Caco-2 (cell line): ENCODE measurements around the gene PKP3. TPM values are rescaled to one million over a fixed set of nuclear protein-coding genes. Genes with fewer than 3 reads are reported as not detected.

Experiments
- BruUV-seq: library from RNA; stranded (reverse); fragments of 400-500 nt; replicated peaks from 2 replicates; lab custom pipeline; 2021; lab: Mats Ljungman, UMichigan
- CTCF ChIA-PET: fragments of 300-600 bp; sonication (Branson Sonifier 250); formaldehyde crosslinking; loops from one replicate; lab custom pipeline; 2022; ENCODE audit warnings: antibody characterized with exemption; lab: Charles Lee
- POLR2A ChIA-PET: fragments of 300-600 bp; sonication (Branson Sonifier 250); formaldehyde crosslinking; loops from one replicate; lab custom pipeline; 2022; ENCODE audit warnings: antibody characterized with exemption; lab: Charles Lee
- DNase-seq, 2 experiments: peaks; one replicate each; pipeline versions ENCODE4 v3.0.0 to v3.0.0-alpha.2; 2020 to 2022
- H3K27me3 ChIP-seq: replicated peaks from 2 replicates; pipeline ENCODE4 v1.6.0; 2011; ENCODE audit warnings: low read length; ENCODE audit not compliant: control insufficient read depth, insufficient read depth
- H3K36me3 ChIP-seq: 2 replicates; pipeline ENCODE4 v1.5.1; 2011; ENCODE audit warnings: low read length; ENCODE audit not compliant: control insufficient read depth, insufficient read depth
- H3K4me1 ChIP-seq: fragments of 250-450 bp; sonication (Bioruptor Pico); 2 replicates; pipeline ENCODE4 v1.5.1; 2020; ENCODE audit warnings: mild to moderate bottlenecking
- H3K4me3 ChIP-seq: 2 replicates; pipeline ENCODE4 v1.5.1; 2011; ENCODE audit warnings: low read depth, mild to moderate bottlenecking, control low read depth, low read length
- H3K9me3 ChIP-seq: fragments of 250-450 bp; sonication (Bioruptor Pico); 2 replicates; pipeline ENCODE4 v1.5.1; 2020; ENCODE audit warnings: mild to moderate bottlenecking, moderate library complexity
- H3K27ac Mint-ChIP-seq: one replicate; pipeline ENCODE4 v1.8.0; 2022; ENCODE audit warnings: mixed read lengths; ENCODE audit not compliant: unreplicated experiment
- H3K27me3 Mint-ChIP-seq: one replicate; pipeline ENCODE4 v1.8.0; 2022; ENCODE audit warnings: mixed read lengths; ENCODE audit not compliant: insufficient read depth, unreplicated experiment
- H3K36me3 Mint-ChIP-seq: one replicate; pipeline ENCODE4 v1.8.0; 2022; ENCODE audit warnings: mild to moderate bottlenecking, mixed read lengths; ENCODE audit not compliant: insufficient read depth, unreplicated experiment
- H3K4me1 Mint-ChIP-seq: one replicate; pipeline ENCODE4 v1.8.0; 2022; ENCODE audit warnings: low read depth, mixed read lengths; ENCODE audit not compliant: unreplicated experiment
- H3K4me3 Mint-ChIP-seq: one replicate; pipeline ENCODE4 v1.8.0; 2022; ENCODE audit warnings: mild to moderate bottlenecking, moderate library complexity, mixed read lengths; ENCODE audit not compliant: unreplicated experiment
- H3K9me3 Mint-ChIP-seq: one replicate; pipeline ENCODE4 v1.8.0; 2022; ENCODE audit warnings: mixed read lengths; ENCODE audit not compliant: unreplicated experiment
- intact Hi-C: fragments of 100-400 bp; cut with micrococcal nuclease; formaldehyde crosslinking; loops from one replicate; pipeline ENCODE4 v1.10.0; 2022; ENCODE audit not compliant: unreplicated experiment
- total RNA-seq: library from RNA; stranded (reverse); gene quantifications from 2 replicates; pipeline ENCODE4 v1.2.3, GENCODE V29; 2022
- TF ChIP-seq, protein P1 (sequence below), 2 experiments: fragments of 200-600 bp in 1 of 2; IDR thresholded peaks; 1 replicate in 1 of 2; 2 replicates in 1 of 2; pipeline versions ENCODE4 v1.5.1 to v1.8.0; 2011 to 2022; ENCODE audit warnings: antibody characterized with exemption in 1 of 2, control low read depth in 1 of 2, inconsistent platforms in 1 of 2, low read depth in 1 of 2, low read length in 1 of 2, mild to moderate bottlenecking in 1 of 2, moderate library complexity in 1 of 2; ENCODE audit not compliant: insufficient read depth in 1 of 2, severe bottlenecking in 1 of 2, unreplicated experiment in 1 of 2

PKP3 gene
- total RNA-seq, 1 experiment from 2014 or later: 149 TPM

- H3K36me3 Mint-ChIP-seq: peaks cover 32% of the 10 kb centered on the region
- TF ChIP-seq, protein P1, sequence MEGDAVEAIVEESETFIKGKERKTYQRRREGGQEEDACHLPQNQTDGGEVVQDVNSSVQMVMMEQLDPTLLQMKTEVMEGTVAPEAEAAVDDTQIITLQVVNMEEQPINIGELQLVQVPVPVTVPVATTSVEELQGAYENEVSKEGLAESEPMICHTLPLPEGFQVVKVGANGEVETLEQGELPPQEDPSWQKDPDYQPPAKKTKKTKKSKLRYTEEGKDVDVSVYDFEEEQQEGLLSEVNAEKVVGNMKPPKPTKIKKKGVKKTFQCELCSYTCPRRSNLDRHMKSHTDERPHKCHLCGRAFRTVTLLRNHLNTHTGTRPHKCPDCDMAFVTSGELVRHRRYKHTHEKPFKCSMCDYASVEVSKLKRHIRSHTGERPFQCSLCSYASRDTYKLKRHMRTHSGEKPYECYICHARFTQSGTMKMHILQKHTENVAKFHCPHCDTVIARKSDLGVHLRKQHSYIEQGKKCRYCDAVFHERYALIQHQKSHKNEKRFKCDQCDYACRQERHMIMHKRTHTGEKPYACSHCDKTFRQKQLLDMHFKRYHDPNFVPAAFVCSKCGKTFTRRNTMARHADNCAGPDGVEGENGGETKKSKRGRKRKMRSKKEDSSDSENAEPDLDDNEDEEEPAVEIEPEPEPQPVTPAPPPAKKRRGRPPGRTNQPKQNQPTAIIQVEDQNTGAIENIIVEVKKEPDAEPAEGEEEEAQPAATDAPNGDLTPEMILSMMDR (IDR thresholded peaks at IDR 0.05; ENCODE audit: insufficient read depth in 1 of 2, low read depth in 1 of 2, low read length in 1 of 2, severe bottlenecking in 1 of 2, unreplicated experiment in 1 of 2): no peak
- no peak overlapping the region for H3K27ac Mint-ChIP-seq
- peaks cover 11% of the 10 kb centered on the region for H3K4me1 ChIP-seq
- no peaks in the 10 kb centered on the region for H3K27me3 Mint-ChIP-seq
- intact Hi-C loops: loop anchor here (5.0 kb wide), 1 partner anchor 54 kb away; the partner anchor contains the start of gene RNH1
- no peaks in the 10 kb centered on the region for H3K27me3 ChIP-seq
- no peak overlapping the region for H3K4me3 ChIP-seq
- peak overlapping the region; percentile 7 for H3K4me3 Mint-ChIP-seq
- no peaks in the 10 kb centered on the region for H3K9me3 ChIP-seq
- no peaks in the 10 kb centered on the region for H3K36me3 ChIP-seq
- H3K4me1 Mint-ChIP-seq: peaks cover 14% of the 10 kb centered on the region
- no peaks in the 10 kb centered on the region for H3K9me3 Mint-ChIP-seq
- ChIA-PET POLR2A (interaction anchor here (0.5 kb wide), 1 partner anchor 151 kb away, joined by 3 read pairs; no protein-coding TSS in a partner anchor), CTCF (no interaction called here)
- DNase-seq: no peak
- no TSS peak for BruUV-seq
These were observed 59.0 kb downstream of the PKP3 start for GRCh38 chr11:452916-453527.

GRCh38 chr11:453564-453963, 59.6 kb downstream of the PKP3 start:
- no peaks in the 10 kb centered on the region for H3K9me3 ChIP-seq
- ChIA-PET CTCF (no interaction called here), POLR2A (interaction anchor here (0.5 kb wide), 1 partner anchor 152 kb away, joined by 3 read pairs; no protein-coding TSS in a partner anchor)
- H3K36me3 ChIP-seq: no peaks in the 10 kb centered on the region
- Mint-ChIP-seq H3K4me3 (no peak overlapping the region), H3K4me1 (peaks cover 14% of the 10 kb centered on the region), H3K27ac (no peak overlapping the region), H3K36me3 (peaks cover 27% of the 10 kb centered on the region), H3K27me3 (no peaks in the 10 kb centered on the region), H3K9me3 (no peaks in the 10 kb centered on the region)
- H3K4me3 ChIP-seq: no peak overlapping the region
- DNase-seq: no peak
- BruUV-seq: no TSS peak
- intact Hi-C loops: loop anchor here (5.0 kb wide), 1 partner anchor 54 kb away; the partner anchor contains the start of gene RNH1
- TF ChIP-seq, protein P1 (IDR thresholded peaks at IDR 0.05; ENCODE audit: insufficient read depth in 1 of 2, low read depth in 1 of 2, low read length in 1 of 2, severe bottlenecking in 1 of 2, unreplicated experiment in 1 of 2): no peak
- H3K4me1 ChIP-seq: peaks cover 11% of the 10 kb centered on the region
- H3K27me3 ChIP-seq: no peaks in the 10 kb centered on the region

DNA sequence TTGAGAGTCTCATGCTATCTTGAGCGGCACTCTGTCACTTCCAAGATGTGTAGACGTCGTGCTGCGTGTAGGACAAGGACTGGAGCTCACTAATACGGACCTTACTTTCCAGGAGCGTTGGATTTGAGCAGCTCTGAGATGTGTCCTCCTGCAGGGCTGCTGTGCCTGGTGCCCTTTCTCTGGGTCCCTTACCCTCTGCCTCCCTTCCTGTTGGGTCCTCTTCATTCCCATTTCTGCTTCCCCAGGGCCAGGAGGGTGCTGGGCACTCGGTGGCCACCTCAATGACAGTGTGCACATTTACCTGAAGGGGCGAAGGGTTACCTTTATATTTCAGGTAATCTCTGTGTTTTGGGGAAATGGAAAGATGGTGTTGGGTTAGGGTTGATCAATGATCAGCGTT, 60.0 kb downstream of the PKP3 start:
- H3K4me1 Mint-ChIP-seq: peaks cover 14% of the 10 kb centered on the region
- intact Hi-C loops: loop anchor here (5.0 kb wide), 1 partner anchor 53 kb away; the partner anchor contains the start of gene RNH1
- TF ChIP-seq, protein P1 (IDR thresholded peaks at IDR 0.05; ENCODE audit: insufficient read depth in 1 of 2, low read depth in 1 of 2, low read length in 1 of 2, severe bottlenecking in 1 of 2, unreplicated experiment in 1 of 2): no peak
- H3K9me3 ChIP-seq: no peaks in the 10 kb centered on the region
- H3K4me1 ChIP-seq: peaks cover 11% of the 10 kb centered on the region
- H3K36me3 ChIP-seq: no peaks in the 10 kb centered on the region
- no peak overlapping the region for H3K4me3 Mint-ChIP-seq
- ChIA-PET CTCF (no interaction called here), POLR2A (no interaction called here)
- no peak for DNase-seq
- peaks cover 27% of the 10 kb centered on the region for H3K36me3 Mint-ChIP-seq
- H3K27me3 ChIP-seq: no peaks in the 10 kb centered on the region
- no peaks in the 10 kb centered on the region for H3K9me3 Mint-ChIP-seq
- H3K27me3 Mint-ChIP-seq: no peaks in the 10 kb centered on the region
- no peak overlapping the region for H3K27ac Mint-ChIP-seq
- H3K4me3 ChIP-seq: no peak overlapping the region
- BruUV-seq: no TSS peak

Other genes starting within 250 kb of the PKP3 start
- not detected in 2 replicates for gene SCGB1C1, start 201.1 kb upstream of the PKP3 start, total RNA-seq
- 56.8 and 57.4 TPM in 2 replicates for gene BET1L, start 186.8 kb upstream of the PKP3 start, total RNA-seq
- 97.1 and 111 TPM in 2 replicates for gene RIC8A, start 186.5 kb upstream of the PKP3 start, total RNA-seq
- 24.6 and 26.0 TPM in 2 replicates for gene SIRT3, start 157.9 kb upstream of the PKP3 start, total RNA-seq
- gene PSMD13, start 157.2 kb upstream of the PKP3 start, total RNA-seq: 162 and 172 TPM in 2 replicates
- gene NLRP6, start 115.8 kb upstream of the PKP3 start, total RNA-seq: not detected in 2 replicates
- gene PGGHG, start 105.1 kb upstream of the PKP3 start, total RNA-seq: 59.6 and 66.5 TPM in 2 replicates
- not detected in 2 replicates for gene IFITM5, start 94.7 kb upstream of the PKP3 start, total RNA-seq
- gene IFITM2, start 86.4 kb upstream of the PKP3 start, total RNA-seq: 7.0 and 7.3 TPM in 2 replicates
- gene IFITM1, start 80.2 kb upstream of the PKP3 start, total RNA-seq: 3.0 and 3.2 TPM in 2 replicates
- 6.9 and 12.4 TPM in 2 replicates for gene IFITM3, start 73.3 kb upstream of the PKP3 start, total RNA-seq
- gene B4GALNT4, start 24.7 kb upstream of the PKP3 start, total RNA-seq: 30.7 and 35.6 TPM in 2 replicates
- gene SIGIRR, start 20.8 kb downstream of the PKP3 start, total RNA-seq: 119 and 124 TPM in 2 replicates
- gene ANO9, start 47.8 kb downstream of the PKP3 start, total RNA-seq: 85.5 and 92.6 TPM in 2 replicates
- 40.6 and 44.3 TPM in 2 replicates for gene PTDSS2, start 56.1 kb downstream of the PKP3 start, total RNA-seq
- gene RNH1, start 113.0 kb downstream of the PKP3 start, total RNA-seq: 134 and 136 TPM in 2 replicates
- gene HRAS, start 141.4 kb downstream of the PKP3 start, total RNA-seq: 60.2 and 69.0 TPM in 2 replicates
- 4.3 and 4.4 TPM in 2 replicates for gene LRRC56, start 143.3 kb downstream of the PKP3 start, total RNA-seq
- gene LMNTD2, start 166.5 kb downstream of the PKP3 start, total RNA-seq: 11.9 and 13.8 TPM in 2 replicates
- 61.1 and 65.5 TPM in 2 replicates for gene RASSF7, start 166.8 kb downstream of the PKP3 start, total RNA-seq
- gene PHRF1, start 182.3 kb downstream of the PKP3 start, total RNA-seq: 43.9 and 46.8 TPM in 2 replicates
- gene IRF7, start 221.7 kb downstream of the PKP3 start, total RNA-seq: 27.2 and 31.2 TPM in 2 replicates
- 30.2 and 42.0 TPM in 2 replicates for gene CDHR5, start 230.7 kb downstream of the PKP3 start, total RNA-seq
- not detected in 2 replicates for gene SCT, start 233.0 kb downstream of the PKP3 start, total RNA-seq
- gene DRD4, start 243.1 kb downstream of the PKP3 start, total RNA-seq: 1.0 and 1.1 TPM in 2 replicates